Cardiac muscle cell (in vitro differentiated cells and primary cell): ENCODE data around the gene KIF26B. TPM values are rescaled to one million over a fixed set of nuclear protein-coding genes. Genes with fewer than 3 reads are reported as not detected.

Experiments
- DNase-seq, 2 donors: peaks; one replicate each; pipeline versions ENCODE4 v3.0.0 to v3.0.0-alpha.2; 2010 to 2017; ENCODE audit warnings: low read depth in 1 of 2, low spot score in 1 of 2
- H3K27ac ChIP-seq: fragments of 200-600 bp; sonication (generic); 2 replicates; pipeline ENCODE4 v1.5.1; 2016
- H3K27me3 ChIP-seq: fragments of 200-600 bp; sonication (generic); 2 replicates; pipeline ENCODE4 v1.6.0; 2016; ENCODE audit warnings: control low read depth
- H3K36me3 ChIP-seq: fragments of 200-600 bp; sonication (generic); 2 replicates; pipeline ENCODE4 v1.5.1; 2016; ENCODE audit warnings: control low read depth
- H3K4me1 ChIP-seq: fragments of 200-600 bp; sonication (generic); 2 replicates; pipeline ENCODE4 v1.8.1; 2017; ENCODE audit warnings: low read depth, mild to moderate bottlenecking, mixed run types
- H3K4me3 ChIP-seq: fragments of 200-600 bp; sonication (generic); 2 replicates; pipeline ENCODE4 v1.5.1; 2016; ENCODE audit warnings: mild to moderate bottlenecking
- H3K9me3 ChIP-seq: fragments of 200-600 bp; sonication (generic); 2 replicates; pipeline ENCODE4 v1.5.1; 2017; ENCODE audit warnings: low read depth, mild to moderate bottlenecking, control low read depth
- polyA plus RNA-seq: library from polyadenylated mRNA; unstranded; fragments of >200 nt; fragmentation: Nextera tagmentation; extraction: Ambion mirVana; gene quantifications from 2 replicates; pipeline ENCODE4 v1.2.1, GENCODE V29; 2016
- total RNA-seq: library from RNA; depleted of rRNA; stranded (reverse); fragments of >200 nt; gene quantifications from 2 replicates; pipeline ENCODE4 v1.2.3, GENCODE V29; 2016
- TF ChIP-seq, protein P1 (sequence below): IDR thresholded peaks from 2 replicates; pipeline ENCODE4 v1.5.1; 2012; ENCODE audit warnings: low read depth, mild to moderate bottlenecking, low read length

The KIF26B gene
- total and polyA plus RNA-seq, 2 experiments from 2014 or later: 58.9 to 177 TPM

DNA sequence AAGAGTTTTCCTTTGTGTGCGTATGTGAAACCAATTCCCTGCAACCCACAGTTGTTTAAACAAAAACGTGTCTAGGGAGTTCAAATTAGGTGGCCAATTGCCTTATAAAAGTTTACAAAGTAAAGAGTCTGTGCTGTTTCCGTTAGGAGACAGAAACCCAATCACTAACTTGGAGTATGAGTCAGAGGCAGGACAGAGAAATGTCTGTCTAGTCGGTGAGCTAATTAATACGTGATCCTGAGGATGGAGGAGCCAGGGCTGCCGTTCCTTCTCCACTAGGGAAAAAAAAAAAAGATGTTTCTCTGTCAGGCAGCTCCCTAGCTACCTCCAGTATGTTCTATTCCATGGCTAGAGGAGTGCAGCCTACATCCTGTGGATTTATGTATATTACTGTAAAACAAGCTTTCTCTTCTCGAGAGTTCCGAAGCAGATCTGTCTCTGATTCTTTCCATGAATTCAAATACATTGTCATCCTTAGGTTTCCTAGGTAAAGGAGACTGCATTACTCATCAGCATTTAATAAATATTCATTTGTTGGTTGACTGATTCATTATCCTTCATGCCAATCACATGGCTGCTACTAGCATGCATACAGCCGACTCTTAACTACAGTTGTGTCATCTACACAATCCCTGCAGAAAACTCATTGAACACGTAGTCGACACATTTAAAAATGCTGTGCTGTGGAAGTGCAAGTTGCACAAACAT lies 430.6 kb downstream of the KIF26B start:
- H3K27ac ChIP-seq: peak overlapping the region; percentile 43
- TF ChIP-seq, protein P1, sequence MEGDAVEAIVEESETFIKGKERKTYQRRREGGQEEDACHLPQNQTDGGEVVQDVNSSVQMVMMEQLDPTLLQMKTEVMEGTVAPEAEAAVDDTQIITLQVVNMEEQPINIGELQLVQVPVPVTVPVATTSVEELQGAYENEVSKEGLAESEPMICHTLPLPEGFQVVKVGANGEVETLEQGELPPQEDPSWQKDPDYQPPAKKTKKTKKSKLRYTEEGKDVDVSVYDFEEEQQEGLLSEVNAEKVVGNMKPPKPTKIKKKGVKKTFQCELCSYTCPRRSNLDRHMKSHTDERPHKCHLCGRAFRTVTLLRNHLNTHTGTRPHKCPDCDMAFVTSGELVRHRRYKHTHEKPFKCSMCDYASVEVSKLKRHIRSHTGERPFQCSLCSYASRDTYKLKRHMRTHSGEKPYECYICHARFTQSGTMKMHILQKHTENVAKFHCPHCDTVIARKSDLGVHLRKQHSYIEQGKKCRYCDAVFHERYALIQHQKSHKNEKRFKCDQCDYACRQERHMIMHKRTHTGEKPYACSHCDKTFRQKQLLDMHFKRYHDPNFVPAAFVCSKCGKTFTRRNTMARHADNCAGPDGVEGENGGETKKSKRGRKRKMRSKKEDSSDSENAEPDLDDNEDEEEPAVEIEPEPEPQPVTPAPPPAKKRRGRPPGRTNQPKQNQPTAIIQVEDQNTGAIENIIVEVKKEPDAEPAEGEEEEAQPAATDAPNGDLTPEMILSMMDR: no peak
- peaks cover 25% of the 10 kb centered on the region for H3K4me1 ChIP-seq
- peak in 1 of 2 donors; percentile 72 for DNase-seq
- no peaks in the 10 kb centered on the region for H3K27me3 ChIP-seq
- peaks cover 7% of the 10 kb centered on the region for H3K36me3 ChIP-seq
- H3K9me3 ChIP-seq: no peaks in the 10 kb centered on the region
- no peak overlapping the region for H3K4me3 ChIP-seq

GRCh38 chr1:245587435-245588115 lies 432.8 kb downstream of the KIF26B start:
- Histone ChIP-seq H3K9me3 (no peaks in the 10 kb centered on the region), H3K36me3 (peaks cover 1% of the 10 kb centered on the region), H3K4me1 (peaks cover 25% of the 10 kb centered on the region), H3K4me3 (no peak overlapping the region), H3K27ac (peak overlapping the region; percentile 45), H3K27me3 (no peaks in the 10 kb centered on the region)
- TF ChIP-seq, protein P1: no peak
- peak; percentile 24 to 36 for DNase-seq

DNA sequence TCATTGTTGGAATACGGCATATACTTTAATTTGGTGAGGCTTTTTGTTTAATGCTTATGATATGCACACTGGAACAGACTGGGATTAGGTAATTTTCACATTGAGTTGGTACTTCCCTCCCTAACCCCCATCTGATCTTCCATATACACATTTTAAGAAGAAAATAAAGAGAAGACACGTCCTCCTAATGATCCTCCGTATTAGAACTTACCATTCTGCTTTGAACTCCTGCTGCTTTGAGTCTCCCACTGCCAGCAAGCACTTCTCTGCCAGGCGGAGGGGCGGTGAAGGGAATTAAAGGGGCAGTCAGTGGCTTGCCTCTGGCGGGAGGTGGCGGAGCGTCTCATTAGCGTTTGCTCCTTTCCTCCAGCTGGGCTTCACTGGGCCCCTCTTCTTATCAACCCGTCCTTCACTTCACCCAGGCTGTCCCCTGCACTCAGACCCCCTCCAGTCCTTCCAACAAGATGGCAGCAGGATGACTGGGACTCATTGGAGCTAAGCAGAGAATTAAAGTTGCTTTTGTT lies 433.4 kb downstream of the KIF26B start:
- Histone ChIP-seq H3K4me3 (no peak overlapping the region), H3K27me3 (no peaks in the 10 kb centered on the region), H3K4me1 (peaks cover 25% of the 10 kb centered on the region), H3K36me3 (no peaks in the 10 kb centered on the region), H3K9me3 (no peaks in the 10 kb centered on the region), H3K27ac (peak overlapping the region; percentile 45)
- TF ChIP-seq, protein P1: no peak
- peak in 1 of 2 donors; percentile 38 for DNase-seq

GRCh38 chr1:245589316-245589715 lies 434.5 kb downstream of the KIF26B start:
- TF ChIP-seq, protein P1: no peak
- Histone ChIP-seq H3K36me3 (no peaks in the 10 kb centered on the region), H3K4me1 (peaks cover 25% of the 10 kb centered on the region), H3K27ac (peak overlapping the region; percentile 45), H3K27me3 (no peaks in the 10 kb centered on the region), H3K9me3 (no peaks in the 10 kb centered on the region), H3K4me3 (no peak overlapping the region)
- no peak for DNase-seq

- peaks cover 25% of the 10 kb centered on the region for H3K4me1 ChIP-seq
- H3K27ac ChIP-seq: peak overlapping the region; percentile 45
These were observed 435.1 kb downstream of the KIF26B start for GRCh38 chr1:245589906-245590305.

More at GRCh38 chr1:245589906-245590305, 435.1 kb downstream of the KIF26B start:
- DNase-seq: no peak
- H3K27me3 ChIP-seq: no peaks in the 10 kb centered on the region
- TF ChIP-seq, protein P1: no peak
- no peaks in the 10 kb centered on the region for H3K36me3 ChIP-seq
- no peak overlapping the region for H3K4me3 ChIP-seq
- H3K9me3 ChIP-seq: no peaks in the 10 kb centered on the region
